ENCODE data around the gene PLXNA1. TPM values are rescaled to one million over a fixed set of nuclear protein-coding genes. Genes with fewer than 3 reads are reported as not detected.
A peak's percentile ranks its signal among the peaks of the same experiment; 100 is the strongest.

PLXNA1 gene
- total RNA-seq, 1 experiment from 2014 or later, result 88.7 TPM

DNA sequence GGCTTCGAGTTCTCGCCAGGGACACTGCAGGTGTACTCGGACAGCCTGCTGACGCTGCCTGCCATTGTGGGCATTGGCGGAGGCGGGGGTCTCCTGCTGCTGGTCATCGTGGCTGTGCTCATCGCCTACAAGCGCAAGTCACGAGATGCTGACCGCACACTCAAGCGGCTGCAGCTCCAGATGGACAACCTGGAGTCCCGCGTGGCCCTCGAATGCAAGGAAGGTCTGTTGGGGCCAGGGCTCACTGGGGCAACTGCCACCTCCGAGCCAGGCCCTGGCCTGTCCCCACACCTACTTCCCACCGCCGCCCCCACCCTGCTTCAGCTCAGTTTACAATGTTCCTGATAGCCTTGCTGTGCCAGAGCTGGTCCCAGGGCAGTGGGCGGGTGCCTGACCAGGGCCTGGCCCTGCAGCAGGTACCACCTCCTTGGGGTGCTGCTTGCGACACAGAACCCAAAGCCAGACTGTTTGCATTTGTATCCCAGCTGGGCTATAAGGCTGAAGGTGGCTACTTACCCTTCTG is 35.5 kb downstream of the PLXNA1 start:
- DNase-seq (ENCODE audit: low read depth), result no peak

DNA sequence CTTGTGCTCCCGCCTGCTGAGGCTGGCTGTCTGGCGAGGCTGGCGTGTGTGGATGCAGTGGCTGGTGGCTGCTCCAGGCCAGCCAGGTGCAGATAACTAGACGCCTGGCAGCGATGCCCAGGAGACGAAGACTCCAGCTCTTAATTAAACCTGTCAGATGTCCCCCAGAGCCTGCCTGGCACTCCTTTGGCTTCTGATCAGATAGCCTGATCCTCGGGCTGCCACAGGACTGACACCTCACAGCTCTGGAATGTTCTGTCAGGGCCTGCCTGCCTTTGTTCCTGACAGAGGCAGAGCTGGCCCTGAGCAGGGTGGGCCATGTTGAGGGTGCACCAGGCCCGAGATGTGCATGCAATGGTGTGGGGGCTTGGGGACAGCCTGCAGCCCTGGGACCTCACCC is 36.5 kb downstream of the PLXNA1 start:
- peak; percentile 62 for DNase-seq (ENCODE audit: low read depth)

DNA sequence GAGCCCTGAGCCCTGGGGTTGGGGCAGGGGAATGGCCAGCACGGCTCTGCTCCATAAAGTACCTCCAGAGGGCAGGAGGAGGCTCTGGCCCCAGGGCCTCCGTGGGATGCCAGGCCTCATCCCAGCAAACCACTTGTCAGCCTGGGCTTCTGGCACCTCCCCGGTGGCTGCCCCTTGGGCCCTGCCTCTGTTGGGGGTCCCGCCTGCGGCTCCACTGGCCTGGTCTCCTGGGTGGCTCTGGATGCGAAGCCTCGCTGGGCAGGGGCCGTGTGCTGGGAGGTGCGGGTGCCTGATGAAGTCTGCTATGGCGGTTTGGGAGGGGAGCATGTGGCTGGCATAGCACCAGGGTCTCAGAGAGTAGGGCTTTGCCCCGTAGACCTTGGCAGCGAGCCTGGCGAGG is 37.6 kb downstream of the PLXNA1 start:
- no peak for DNase-seq (ENCODE audit: low read depth)

DNA sequence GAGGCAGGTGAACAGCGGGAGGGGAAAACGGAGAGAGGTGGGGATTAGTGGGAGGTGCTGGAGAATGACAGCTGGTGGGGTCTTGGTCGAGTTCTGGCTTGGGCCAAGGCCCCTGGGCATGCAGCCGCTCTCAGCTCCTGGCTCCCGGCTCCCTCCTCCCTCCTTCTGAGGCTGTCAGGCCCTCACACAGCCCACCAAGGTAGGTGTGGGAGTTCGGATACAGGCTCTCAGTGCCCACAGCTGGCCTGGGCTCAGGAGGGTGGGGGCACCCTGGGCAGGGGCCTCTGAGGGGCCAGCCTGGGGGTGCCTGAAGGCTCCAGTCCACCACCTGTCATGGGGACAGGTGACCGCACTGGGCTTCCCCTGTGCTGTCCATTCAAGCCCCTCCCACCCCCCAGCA is 39.9 kb downstream of the PLXNA1 start:
- DNase-seq (ENCODE audit: low read depth), result no peak

DNA sequence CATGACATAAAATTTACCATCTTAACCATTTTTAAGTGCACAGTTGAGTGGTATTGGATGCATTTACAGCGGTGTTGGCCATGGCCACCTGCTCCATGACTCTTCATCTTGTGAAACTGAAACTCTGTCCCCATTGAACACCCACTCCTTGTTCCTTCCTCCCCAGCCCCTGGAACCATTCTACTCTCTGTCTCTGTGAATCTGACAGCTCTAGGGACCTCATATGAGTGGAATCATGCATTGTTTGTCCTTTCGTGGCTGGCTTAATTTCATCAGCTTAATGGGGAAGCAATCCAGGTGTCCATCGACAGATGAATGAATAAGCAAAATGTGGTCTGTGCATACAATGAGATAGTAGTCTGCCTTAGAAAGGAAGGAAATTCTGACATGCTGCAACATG is 42.5 kb downstream of the PLXNA1 start:
- DNase-seq (ENCODE audit: low read depth), result no peak

DNA sequence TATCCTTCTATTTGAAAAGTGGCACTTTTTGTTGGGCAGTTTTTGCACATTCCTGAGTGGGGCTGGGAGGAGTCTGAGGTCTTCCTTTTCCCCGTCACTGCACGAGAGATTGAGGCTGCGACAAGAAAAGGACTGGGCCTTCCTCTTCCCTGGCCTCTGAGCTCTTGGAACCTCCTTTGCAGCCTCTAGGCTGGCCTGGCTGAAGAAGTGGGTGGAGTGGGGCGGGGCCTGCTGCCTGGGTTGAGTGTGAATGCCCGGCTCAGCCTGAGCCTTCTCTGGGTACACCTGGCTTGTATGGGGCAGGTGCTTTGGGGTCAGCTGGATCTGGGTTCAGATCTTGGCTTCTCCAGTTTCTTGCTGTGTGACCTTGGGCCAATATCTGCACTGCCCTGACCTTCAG is 43.1 kb downstream of the PLXNA1 start:
- no peak for DNase-seq (ENCODE audit: low read depth)

DNA sequence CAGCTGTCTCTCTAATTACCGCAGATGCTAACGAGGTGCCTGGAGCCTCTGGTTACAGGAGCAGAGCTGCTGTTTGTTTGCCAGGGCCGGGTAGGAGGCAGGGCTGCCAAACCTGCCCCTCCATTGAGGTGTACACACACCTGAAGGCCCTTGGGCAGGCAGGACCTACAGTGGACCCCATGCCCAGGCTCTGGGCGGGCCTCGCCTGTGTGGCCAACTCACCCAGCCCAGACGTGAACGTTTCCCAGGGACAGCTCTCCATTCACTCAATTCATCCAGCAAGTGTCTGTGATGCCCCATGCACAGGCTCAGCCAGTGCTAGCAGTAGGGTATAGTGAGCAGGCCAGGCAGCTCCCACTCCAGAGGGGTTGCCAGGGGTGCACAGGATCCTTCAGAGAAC is 43.7 kb downstream of the PLXNA1 start:
- DNase-seq (ENCODE audit: low read depth), result no peak

DNA sequence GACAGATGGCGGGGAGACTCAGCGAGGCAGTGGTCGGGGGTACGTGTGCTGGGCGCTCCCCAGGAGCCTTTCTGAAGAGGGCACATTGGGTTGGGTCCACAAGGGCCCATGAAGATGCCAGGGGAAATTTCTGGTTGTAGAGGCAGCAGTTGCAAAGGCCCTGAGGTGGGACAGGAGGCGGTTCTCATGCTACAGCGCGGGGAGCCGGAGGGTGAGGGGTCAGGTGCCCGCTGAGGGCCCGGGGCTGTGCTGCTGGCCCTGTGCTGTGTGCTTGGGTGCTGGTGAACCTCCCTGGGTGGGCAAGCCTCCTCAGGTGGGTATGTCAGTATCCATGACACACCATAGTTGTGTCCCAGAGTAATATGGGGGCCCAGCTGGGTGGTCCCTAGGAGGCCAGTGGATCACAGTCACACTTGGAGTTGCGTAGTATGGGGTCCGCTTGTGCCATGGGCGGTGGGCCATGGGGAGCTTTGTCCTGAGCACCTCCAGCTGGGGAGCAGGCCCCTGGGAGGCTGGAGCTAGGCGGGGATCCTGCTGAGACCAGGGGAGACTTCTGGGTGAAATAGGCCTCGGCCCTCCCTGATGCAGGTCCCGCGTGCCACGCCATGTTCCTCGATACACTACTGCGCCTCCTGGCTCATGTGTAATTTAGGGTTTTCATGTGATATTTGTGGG is 44.3 kb downstream of the PLXNA1 start:
- DNase-seq (ENCODE audit: low read depth), result no peak

DNA sequence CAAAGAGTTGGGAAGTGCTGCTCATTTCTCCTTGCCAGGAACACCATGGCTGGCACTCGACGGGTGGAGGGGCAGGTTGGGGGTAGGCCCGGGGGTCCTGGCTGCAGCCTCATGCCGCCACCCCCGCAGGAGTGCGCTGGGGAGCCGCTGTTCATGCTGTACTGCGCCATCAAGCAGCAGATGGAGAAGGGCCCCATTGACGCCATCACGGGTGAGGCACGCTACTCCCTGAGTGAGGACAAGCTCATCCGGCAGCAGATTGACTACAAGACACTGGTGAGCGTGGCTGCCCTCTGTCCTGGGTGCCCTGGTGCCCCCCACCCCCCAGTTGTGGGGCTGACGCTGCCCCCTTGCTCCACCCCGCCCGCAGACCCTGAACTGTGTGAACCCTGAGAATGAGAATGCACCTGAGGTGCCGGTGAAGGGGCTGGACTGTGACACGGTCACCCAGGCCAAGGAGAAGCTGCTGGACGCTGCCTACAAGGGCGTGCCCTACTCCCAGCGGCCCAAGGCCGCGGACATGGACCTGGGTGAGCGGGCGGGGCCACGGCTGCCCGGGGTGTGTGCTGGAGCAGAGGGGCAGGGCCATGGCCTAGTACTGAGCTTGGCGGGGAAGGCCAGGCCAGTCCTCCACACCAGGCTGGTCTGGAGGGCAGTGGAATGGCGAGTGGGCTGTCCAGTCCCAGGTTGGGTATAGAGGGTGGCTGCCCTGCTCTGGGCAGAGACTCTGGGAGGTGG is 45.1 kb downstream of the PLXNA1 start:
- DNase-seq (ENCODE audit: low read depth), result no peak

DNA sequence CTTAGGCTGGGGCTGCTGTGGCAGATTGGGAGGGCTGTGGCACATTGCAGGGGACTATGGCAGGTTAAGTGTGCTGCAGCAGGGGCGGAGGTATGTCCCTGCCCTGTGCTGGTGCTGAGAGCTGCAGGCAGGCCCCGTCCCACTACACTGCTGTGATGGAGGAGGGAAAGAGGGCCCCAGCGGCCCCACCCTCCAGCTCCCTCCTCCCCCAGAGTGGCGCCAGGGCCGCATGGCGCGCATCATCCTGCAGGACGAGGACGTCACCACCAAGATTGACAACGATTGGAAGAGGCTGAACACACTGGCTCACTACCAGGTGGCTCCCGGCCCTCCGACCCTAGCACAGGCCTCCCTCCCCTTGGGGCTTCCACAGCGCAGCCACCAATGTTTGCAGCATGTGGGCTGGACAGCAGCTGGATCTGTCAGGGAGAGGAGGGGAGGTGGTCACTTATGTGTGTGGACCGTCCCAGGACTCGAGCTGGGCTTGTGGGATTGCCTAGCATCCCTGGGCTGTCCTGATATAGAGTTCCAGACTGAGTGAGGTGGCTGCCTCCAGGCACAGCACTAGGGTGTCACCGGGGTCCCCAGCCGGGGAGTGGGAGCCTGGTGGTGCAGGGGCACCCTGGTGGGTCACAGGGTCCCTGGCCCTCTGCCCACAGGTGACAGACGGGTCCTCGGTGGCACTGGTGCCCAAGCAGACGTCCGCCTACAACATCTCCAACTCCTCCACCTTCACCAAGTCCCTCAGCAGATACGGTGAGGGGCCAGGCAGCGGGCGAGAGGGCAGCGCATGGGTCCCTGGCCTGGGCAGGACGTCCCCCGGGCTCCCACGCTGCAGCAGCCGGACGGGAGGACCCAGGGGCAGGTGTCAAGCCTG is 46.1 kb downstream of the PLXNA1 start:
- DNase-seq (ENCODE audit: low read depth), result no peak

DNA sequence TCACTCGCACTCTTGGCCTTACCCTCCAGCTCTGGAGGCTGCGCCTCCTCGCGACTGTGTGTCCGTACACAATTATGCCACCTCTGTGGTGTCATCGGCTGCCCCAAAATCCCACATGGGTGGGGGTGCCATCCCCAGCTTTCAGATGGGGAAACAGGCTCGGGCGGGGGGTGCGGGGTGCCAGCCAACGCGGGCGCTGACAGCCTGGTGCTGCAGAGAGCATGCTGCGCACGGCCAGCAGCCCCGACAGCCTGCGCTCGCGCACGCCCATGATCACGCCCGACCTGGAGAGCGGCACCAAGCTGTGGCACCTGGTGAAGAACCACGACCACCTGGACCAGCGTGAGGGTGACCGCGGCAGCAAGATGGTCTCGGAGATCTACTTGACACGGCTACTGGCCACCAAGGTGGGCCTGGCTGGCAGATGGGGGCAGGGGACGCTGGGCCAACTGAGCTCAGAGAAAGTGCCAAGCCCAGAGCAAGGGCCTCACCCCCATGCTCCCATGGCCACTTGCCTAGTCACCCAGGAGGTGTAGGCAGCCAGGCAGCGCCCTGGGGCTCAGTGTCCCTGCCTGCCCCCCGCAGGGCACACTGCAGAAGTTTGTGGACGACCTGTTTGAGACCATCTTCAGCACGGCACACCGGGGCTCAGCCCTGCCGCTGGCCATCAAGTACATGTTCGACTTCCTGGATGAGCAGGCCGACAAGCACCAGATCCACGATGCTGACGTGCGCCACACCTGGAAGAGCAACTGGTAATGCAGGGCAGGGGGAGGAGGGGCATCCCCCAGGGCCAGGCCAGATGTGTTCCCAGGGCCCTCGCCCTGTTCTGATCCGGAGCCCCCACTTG is 47.0 kb downstream of the PLXNA1 start:
- DNase-seq (ENCODE audit: low read depth), result no peak

DNA sequence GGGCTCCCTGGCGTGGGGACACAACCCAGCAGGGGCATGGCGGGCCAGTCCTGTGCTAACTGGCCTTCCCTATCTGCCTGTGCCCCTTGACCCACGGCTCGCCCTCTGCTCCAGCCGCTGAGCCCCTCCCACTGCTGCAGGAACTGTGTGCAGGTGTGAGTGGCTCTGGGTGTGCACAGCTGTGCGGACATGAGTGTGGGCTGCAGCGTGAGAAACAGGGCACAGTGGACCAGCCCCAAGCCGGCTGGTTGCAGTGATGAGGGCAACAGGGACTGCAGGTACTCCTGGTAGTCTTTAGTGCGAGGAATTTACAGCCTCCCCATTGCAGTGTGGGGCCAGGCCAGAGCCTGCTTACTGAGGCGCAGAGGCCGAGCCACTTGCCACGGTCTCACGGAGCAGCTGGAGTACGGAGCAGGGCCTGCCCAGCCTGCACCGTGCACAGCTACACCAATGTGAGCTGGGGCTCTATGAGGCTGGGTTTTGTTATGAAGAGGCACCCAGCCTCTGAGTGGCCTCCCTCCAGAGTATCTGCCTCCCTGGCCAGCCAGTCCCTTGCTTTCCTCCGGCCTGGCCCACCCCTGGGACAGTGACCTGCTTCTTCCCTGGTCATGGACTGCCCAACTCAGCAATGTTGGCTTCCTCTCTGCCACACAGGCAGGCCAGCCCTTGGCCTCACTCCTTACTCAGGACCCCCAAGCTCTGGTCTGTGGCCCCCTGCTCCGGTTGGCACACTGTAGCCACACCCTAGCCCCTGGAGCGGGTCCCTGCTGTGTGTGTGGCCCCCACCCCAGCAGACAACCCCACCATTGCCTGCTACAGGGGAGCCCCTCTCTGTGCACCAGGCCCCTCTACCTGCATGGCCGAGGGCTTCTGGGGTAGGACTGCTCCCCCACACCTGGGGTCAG is 47.8 kb downstream of the PLXNA1 start:
- no peak for DNase-seq (ENCODE audit: low read depth)

DNA sequence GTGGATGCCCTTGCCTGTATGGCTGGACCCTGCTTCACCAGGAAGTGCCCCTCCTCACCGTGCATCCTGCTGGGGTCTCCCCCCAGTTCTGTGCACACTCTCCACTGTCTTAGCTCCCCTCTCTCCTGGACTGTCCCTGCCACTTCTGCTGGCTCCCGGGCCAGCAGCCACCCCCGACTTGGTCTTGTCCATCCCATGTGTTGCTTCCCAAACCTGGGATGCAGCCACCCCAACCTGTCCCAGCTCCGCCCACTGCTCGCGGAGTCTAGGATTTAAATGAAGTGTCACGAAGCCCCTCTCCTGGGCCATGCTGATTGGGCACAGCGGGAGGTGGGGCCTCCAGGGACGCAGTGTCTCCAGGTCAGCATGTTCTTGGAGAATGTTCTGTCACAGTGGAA is 48.5 kb downstream of the PLXNA1 start:
- no peak for DNase-seq (ENCODE audit: low read depth)

DNA sequence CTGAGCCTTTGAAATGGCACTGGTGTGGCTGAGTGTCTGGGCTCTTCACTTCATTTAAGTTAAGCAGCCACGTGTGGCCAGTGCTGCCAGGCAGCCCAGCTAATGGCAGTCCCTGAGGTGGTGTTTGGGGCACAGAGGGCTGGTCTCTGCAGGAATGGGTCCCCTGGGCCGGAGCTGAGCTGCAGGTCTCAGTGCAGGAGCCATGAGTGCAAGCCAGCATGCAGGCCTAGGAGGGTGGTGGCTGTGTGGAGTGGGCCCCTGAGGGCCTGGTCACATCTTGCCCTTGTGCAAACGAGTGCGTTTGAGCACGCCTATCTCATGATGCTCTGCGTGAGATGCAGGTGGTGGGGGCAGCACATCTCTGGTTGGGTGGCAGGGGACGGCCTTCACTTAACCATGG is 48.9 kb downstream of the PLXNA1 start:
- no peak for DNase-seq (ENCODE audit: low read depth)

DNA sequence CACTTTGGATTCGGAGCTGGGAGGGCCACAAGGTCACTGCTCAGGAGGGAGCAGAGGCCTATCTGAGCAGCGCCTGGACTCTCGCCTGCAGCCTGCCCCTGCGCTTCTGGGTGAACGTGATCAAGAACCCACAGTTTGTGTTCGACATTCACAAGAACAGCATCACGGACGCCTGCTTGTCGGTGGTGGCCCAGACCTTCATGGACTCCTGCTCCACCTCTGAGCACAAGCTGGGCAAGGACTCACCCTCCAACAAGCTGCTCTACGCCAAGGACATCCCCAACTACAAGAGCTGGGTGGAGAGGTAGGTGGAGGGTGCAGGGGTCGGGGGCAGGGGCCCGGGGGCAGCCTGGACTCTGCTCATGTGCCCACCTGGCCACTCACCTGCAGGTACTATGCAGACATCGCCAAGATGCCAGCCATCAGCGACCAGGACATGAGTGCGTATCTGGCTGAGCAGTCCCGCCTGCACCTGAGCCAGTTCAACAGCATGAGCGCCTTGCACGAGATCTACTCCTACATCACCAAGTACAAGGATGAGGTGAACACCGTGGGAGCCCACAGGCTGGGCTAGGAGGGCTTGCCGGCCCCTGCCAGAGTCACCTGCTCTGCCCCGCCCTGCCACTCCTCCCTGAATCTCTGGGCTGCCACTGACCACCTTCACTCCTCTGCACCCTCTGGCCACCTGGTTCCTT is 49.5 kb downstream of the PLXNA1 start:
- no peak for DNase-seq (ENCODE audit: low read depth)

Data from LHCN-M2 (cell line).